Endothelial cell of umbilical vein (primary cell): ENCODE measurements around the gene TYK2.

Source experiments
- EZH2 ChIP-seq: IDR thresholded peaks from 2 replicates; pipeline ENCODE4 v1.6.1; 2012; ENCODE audit warnings: borderline replicate concordance, low read depth, mild to moderate bottlenecking, moderate library complexity, low read length, inconsistent platforms; ENCODE audit not compliant: severe bottlenecking
- JUN ChIP-seq: IDR thresholded peaks from 2 replicates; pipeline ENCODE4 v1.6.1; 2011; ENCODE audit warnings: borderline replicate concordance, low read depth; ENCODE audit not compliant: insufficient read length, insufficient read depth
- POLR2A ChIP-seq: IDR thresholded peaks from 2 replicates; pipeline ENCODE4 v1.6.1; 2012; ENCODE audit warnings: low read depth, mild to moderate bottlenecking, control low read depth, low read length
- POLR2AphosphoS5 ChIP-seq: IDR thresholded peaks from 2 replicates; pipeline ENCODE4 v1.6.1; 2012; ENCODE audit warnings: low read depth, mild to moderate bottlenecking, control low read depth, low read length, moderate library complexity; ENCODE audit not compliant: insufficient read depth
- TF ChIP-seq, protein P1 (sequence below), 2 donors: IDR thresholded peaks; 1 replicate in 1 of 2; 2 replicates in 1 of 2; pipeline ENCODE4 v1.5.1; 2011; ENCODE audit warnings: low read length in 2 of 2, mild to moderate bottlenecking in 2 of 2, moderate library complexity in 2 of 2, control low read depth in 1 of 2, inconsistent platforms in 1 of 2, low read depth in 1 of 2; ENCODE audit not compliant: insufficient read depth in 1 of 2; ENCODE audit errors: extremely low read depth in 1 of 2
- TF ChIP-seq, protein P2 (sequence below): IDR thresholded peaks from 2 replicates; pipeline ENCODE4 v1.6.1; 2011; ENCODE audit not compliant: insufficient read depth, insufficient read length

DNA sequence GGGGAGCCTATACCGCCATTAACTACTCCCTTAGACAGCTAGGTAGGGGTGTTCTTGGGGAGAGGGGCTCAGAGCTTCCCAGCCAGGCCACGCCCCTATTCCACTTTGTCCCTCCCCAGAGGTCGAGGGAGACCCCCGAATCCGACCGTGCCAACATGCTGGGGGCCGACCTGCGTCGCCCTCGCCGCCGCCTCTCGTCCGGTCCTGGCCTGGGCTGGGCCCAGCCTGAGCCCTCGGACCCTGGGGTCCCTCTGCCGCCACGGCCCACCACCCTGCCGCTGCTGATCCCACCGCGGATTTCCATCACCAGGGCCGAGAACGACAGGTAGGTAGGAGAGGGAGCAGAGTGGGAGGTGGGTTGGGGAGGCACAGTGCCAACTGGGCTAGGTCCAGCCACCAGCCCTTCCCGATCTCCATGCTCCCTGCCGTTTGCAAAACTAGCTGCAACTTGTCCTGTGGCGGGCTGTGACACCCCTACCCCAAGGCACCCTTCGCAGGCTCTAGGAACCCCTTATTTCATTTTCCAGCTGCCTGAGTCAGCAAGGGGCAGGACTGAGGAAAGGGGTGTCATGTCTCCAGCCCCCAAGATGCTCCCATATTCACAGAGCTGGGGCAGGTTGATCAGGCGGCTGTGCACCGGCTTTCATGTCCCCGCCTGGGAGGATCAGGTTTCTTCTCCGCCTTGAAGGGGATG lies 37.3 kb upstream of the TYK2 start:
- TF ChIP-seq, protein P1, sequence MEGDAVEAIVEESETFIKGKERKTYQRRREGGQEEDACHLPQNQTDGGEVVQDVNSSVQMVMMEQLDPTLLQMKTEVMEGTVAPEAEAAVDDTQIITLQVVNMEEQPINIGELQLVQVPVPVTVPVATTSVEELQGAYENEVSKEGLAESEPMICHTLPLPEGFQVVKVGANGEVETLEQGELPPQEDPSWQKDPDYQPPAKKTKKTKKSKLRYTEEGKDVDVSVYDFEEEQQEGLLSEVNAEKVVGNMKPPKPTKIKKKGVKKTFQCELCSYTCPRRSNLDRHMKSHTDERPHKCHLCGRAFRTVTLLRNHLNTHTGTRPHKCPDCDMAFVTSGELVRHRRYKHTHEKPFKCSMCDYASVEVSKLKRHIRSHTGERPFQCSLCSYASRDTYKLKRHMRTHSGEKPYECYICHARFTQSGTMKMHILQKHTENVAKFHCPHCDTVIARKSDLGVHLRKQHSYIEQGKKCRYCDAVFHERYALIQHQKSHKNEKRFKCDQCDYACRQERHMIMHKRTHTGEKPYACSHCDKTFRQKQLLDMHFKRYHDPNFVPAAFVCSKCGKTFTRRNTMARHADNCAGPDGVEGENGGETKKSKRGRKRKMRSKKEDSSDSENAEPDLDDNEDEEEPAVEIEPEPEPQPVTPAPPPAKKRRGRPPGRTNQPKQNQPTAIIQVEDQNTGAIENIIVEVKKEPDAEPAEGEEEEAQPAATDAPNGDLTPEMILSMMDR (IDR thresholded peaks at IDR 0.05; ENCODE audit: extremely low read depth in 1 of 2, insufficient read depth in 1 of 2, low read depth in 1 of 2, low read length in 2 of 2), result no peak
- TF ChIP-seq, protein P2, sequence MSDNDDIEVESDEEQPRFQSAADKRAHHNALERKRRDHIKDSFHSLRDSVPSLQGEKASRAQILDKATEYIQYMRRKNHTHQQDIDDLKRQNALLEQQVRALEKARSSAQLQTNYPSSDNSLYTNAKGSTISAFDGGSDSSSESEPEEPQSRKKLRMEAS, result no peak
- TF ChIP-seq JUN (no peak), POLR2AphosphoS5 (no peak), POLR2A (no peak), EZH2 (peak; percentile 90)
